Natural killer cell (primary cell): ENCODE measurements around the gene TRIM37. TPM values are rescaled to one million over a fixed set of nuclear protein-coding genes. Genes with fewer than 3 reads are reported as not detected.
A peak's percentile ranks its signal among the peaks of the same experiment; 100 is the strongest.

Source experiments
- ATAC-seq, 3 donors: fragments of 150-1000 bp in 2 of 3; fragments of 200-7000 bp in 1 of 3; cut with Tn5 transposase; 1 replicate in 1 of 3; 2 replicates in 2 of 3; pipeline ENCODE4 v1.10.0; 2021; ENCODE audit warnings: mild to moderate bottlenecking in 2 of 3, moderate library complexity in 2 of 3
- DNase-seq, 2 donors: peaks; one replicate each; pipeline versions ENCODE4 v3.0.0 to v3.0.0-alpha.2; 2013 to 2021; ENCODE audit warnings: mixed read lengths in 1 of 2
- H3K27ac ChIP-seq: one replicate; pipeline ENCODE4 v1.5.1; 2013; ENCODE audit warnings: mild to moderate bottlenecking, low read length
- H3K27me3 ChIP-seq: one replicate; pipeline ENCODE4 v1.6.1; 2013; ENCODE audit warnings: low read length; ENCODE audit not compliant: control insufficient read depth, insufficient read depth
- H3K36me3 ChIP-seq: one replicate; pipeline ENCODE4 v1.6.1; 2013; ENCODE audit warnings: low read length; ENCODE audit not compliant: control insufficient read depth, insufficient read depth
- H3K4me1 ChIP-seq: one replicate; pipeline ENCODE4 v1.6.1; 2013; ENCODE audit warnings: low read length; ENCODE audit not compliant: control insufficient read depth, insufficient read depth
- H3K4me3 ChIP-seq: one replicate; pipeline ENCODE4 v1.5.1; 2013; ENCODE audit warnings: low read length
- H3K9me3 ChIP-seq: one replicate; pipeline ENCODE4 v1.6.1; 2013; ENCODE audit warnings: low read length; ENCODE audit not compliant: control insufficient read depth, insufficient read depth
- H3K27ac Mint-ChIP-seq, 2 donors: one replicate each; pipeline ENCODE4 v1.8.0; 2022; ENCODE audit warnings: mild to moderate bottlenecking in 2 of 2, mixed read lengths in 2 of 2, moderate library complexity in 1 of 2
- H3K27me3 Mint-ChIP-seq, 2 donors: one replicate each; pipeline ENCODE4 v1.8.0; 2022; ENCODE audit warnings: low read depth in 2 of 2, mixed read lengths in 2 of 2
- H3K36me3 Mint-ChIP-seq: one replicate; pipeline ENCODE4 v1.8.0; 2022; ENCODE audit warnings: mixed read lengths
- H3K4me1 Mint-ChIP-seq, 2 donors: one replicate each; pipeline ENCODE4 v1.8.0; 2022; ENCODE audit warnings: mixed read lengths in 2 of 2
- H3K4me3 Mint-ChIP-seq: one replicate; pipeline ENCODE4 v1.8.0; 2022; ENCODE audit warnings: mild to moderate bottlenecking, moderate library complexity, mixed read lengths
- H3K9me3 Mint-ChIP-seq, 2 donors: one replicate each; pipeline ENCODE4 v1.8.0; 2022; ENCODE audit warnings: mixed read lengths in 2 of 2
- WGBS: methylation state at CpG from one replicate; pipeline ENCODE4 v1.1.7; 2013; ENCODE audit warnings: missing lambda C conversion rate; ENCODE audit not compliant: insufficient coverage; 5-methylcytosine and 5-hydroxymethylcytosine counted together
- intact Hi-C: fragments of 100-400 bp; cut with micrococcal nuclease; formaldehyde crosslinking; loops from one replicate; pipeline ENCODE4 v1.14.2; 2022
- total RNA-seq, 4 donors: library from RNA; stranded (reverse); fragments of 120-200 nt in 1 of 4; gene quantifications; one replicate each; pipeline versions ENCODE4 v1.2.3 to v1.2.4, GENCODE V29; 2013 to 2022
- TF ChIP-seq, protein P1 (sequence below): fragments of 200-600 bp; IDR thresholded peaks from one replicate; pipeline ENCODE4 v1.8.0; 2022; ENCODE audit warnings: antibody characterized with exemption

Gene TRIM37
- total RNA-seq, 3 donors from 2014 or later (not counting 1 experiment from before 2014, with no cell fraction given): 20.4 to 26.1 (median 21.9) TPM

DNA sequence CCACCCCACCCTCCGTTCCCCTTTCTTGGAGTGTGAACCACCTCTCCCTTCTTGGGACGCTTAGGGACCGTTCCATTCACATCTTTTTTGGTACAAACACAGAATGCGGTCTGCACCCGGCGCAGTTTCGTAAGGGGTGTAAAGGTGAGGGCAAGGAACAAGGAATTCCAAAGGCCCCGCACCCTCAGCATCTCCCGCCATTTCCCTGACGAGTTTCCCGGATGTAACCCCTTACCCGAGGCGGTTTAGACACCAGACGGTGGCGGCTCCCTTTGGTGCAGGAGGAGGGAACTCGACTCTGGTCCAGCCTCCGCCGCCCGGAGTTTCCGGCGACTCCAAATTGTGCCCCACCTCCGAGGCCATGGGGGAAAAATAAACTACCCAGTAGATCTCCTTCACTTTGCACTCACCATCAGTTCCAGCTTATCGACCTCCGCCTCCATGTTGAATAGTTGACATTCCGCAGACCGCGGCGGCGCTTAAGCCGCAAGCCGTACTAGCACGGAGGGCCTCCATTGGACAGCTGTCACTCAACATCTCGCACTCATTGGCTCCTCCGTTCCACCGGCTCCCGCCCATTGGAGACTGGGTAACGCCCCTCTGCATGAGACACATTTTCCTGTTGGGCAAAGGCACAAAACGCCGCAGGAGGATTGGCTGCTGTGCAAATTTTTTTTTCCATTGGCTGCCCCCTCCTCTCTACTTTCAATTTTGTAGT, 48.2 kb upstream of the TRIM37 start, which contains the start of gene SKA2:
TSS of gene SKA2 (minus strand) at position 466 of the 718 bp plus-strand sequence. CDS start at position 443, 23 bp downstream.
- H3K4me1 ChIP-seq: peaks cover 15% of the 10 kb centered on the region
- H3K27ac Mint-ChIP-seq: no peak within 1 kb of the TSS
- TF ChIP-seq, protein P1, sequence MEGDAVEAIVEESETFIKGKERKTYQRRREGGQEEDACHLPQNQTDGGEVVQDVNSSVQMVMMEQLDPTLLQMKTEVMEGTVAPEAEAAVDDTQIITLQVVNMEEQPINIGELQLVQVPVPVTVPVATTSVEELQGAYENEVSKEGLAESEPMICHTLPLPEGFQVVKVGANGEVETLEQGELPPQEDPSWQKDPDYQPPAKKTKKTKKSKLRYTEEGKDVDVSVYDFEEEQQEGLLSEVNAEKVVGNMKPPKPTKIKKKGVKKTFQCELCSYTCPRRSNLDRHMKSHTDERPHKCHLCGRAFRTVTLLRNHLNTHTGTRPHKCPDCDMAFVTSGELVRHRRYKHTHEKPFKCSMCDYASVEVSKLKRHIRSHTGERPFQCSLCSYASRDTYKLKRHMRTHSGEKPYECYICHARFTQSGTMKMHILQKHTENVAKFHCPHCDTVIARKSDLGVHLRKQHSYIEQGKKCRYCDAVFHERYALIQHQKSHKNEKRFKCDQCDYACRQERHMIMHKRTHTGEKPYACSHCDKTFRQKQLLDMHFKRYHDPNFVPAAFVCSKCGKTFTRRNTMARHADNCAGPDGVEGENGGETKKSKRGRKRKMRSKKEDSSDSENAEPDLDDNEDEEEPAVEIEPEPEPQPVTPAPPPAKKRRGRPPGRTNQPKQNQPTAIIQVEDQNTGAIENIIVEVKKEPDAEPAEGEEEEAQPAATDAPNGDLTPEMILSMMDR: no peak
- H3K27ac ChIP-seq: peak within 1 kb of the TSS; percentile 58
- peaks cover 14 to 15% of the 10 kb centered on the region in 2 donors for H3K4me1 Mint-ChIP-seq
- H3K9me3 ChIP-seq: no peaks in the 10 kb centered on the region
- H3K9me3 Mint-ChIP-seq: no peaks in the 10 kb centered on the region
- peak in 1 of 2 donors; percentile 96 for DNase-seq
- H3K4me3 Mint-ChIP-seq: no peak within 1 kb of the TSS
- no peaks in the 10 kb centered on the region for H3K27me3 ChIP-seq
- intact Hi-C loops: loop anchor here (1.0 to 10.0 kb wide), 4 partner anchors 49 to 636 kb away; partner anchors contain the start of genes GDPD1 and TRIM37
- peak within 1 kb of the TSS; percentile 84 for H3K4me3 ChIP-seq
- no peaks in the 10 kb centered on the region for H3K27me3 Mint-ChIP-seq
- H3K36me3 Mint-ChIP-seq: no peaks in the 10 kb centered on the region
- ATAC-seq: peak; percentile 83 to 90 (median 83)
- under 1% methylated on average over 37 of the region's 39 CpGs for WGBS
- H3K36me3 ChIP-seq: no peaks in the 10 kb centered on the region

DNA sequence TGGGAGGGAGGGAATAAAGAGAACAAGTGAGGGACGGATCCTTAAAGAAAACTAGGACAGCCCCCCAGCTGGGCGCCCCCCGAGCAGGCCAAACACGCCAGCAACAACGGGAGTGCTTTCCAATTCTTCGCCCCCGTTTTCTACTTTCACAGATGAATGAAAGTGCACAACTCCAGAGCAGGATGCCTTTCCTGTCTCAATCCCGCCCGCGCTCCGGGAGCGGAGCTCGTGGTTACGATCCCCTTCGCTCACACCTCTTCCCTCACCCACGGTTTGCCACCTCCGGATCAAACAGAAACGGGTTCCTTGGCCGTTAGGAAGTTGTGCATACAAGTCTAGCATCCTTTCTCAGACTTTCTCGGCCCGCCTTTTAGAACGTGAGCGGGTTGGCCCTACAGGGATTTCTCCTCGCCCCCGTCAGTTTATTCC, 47.6 kb upstream of the TRIM37 start:
- Histone ChIP-seq H3K4me1 (peaks cover 15% of the 10 kb centered on the region), H3K27me3 (no peaks in the 10 kb centered on the region), H3K4me3 (peak overlapping the region; percentile 84), H3K9me3 (no peaks in the 10 kb centered on the region), H3K27ac (peak overlapping the region; percentile 58), H3K36me3 (no peaks in the 10 kb centered on the region)
- Mint-ChIP-seq H3K27ac (no peak overlapping the region), H3K36me3 (no peaks in the 10 kb centered on the region), H3K27me3 (no peaks in the 10 kb centered on the region), H3K9me3 (no peaks in the 10 kb centered on the region), H3K4me1 (peaks cover 19 to 21% of the 10 kb centered on the region in 2 donors), H3K4me3 (no peak overlapping the region)
- DNase-seq (peak in 1 of 2 donors; percentile 61), ATAC-seq (no peak)
- intact Hi-C loops: loop anchor here (2.0 to 10.0 kb wide), 3 partner anchors 70 to 636 kb away; partner anchors contain the start of gene GDPD1
- WGBS: under 1% methylated on average over 25 of the region's 25 CpGs
- TF ChIP-seq, protein P1: no peak

DNA sequence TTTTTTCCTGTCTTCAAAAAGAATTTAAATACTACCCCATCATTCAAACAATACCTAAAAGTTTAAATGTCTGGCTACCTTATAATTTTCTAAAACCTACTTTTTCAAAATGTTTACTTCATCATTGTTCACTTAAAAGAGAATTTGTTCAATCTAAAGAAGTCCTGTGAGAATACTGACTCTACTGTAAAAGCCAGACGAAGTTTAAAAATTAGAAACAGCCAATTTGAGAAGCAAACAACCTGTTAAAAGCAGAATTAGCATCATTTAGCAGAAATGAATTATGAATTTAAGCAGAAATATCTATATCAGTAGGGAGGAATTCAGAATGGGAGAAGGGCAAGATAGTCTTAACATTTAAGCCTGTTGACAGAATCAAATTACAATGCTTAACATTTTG, 46.2 kb upstream of the TRIM37 start:
- no peaks in the 10 kb centered on the region for H3K27me3 ChIP-seq
- no peaks in the 10 kb centered on the region for H3K36me3 ChIP-seq
- no peaks in the 10 kb centered on the region for H3K27me3 Mint-ChIP-seq
- no peaks in the 10 kb centered on the region for H3K36me3 Mint-ChIP-seq
- H3K4me3 ChIP-seq: no peak overlapping the region
- no peak overlapping the region for H3K27ac ChIP-seq
- intact Hi-C loops: loop anchor here (10.0 kb wide), 2 partner anchors 72 to 518 kb away; partner anchors contain the start of gene GDPD1
- ATAC-seq (no peak), DNase-seq (no peak)
- WGBS: no CpG with 5 or more reads among the region's 1 CpG
- TF ChIP-seq, protein P1: no peak
- peaks cover 19 to 21% of the 10 kb centered on the region in 2 donors for H3K4me1 Mint-ChIP-seq
- no peak overlapping the region for H3K4me3 Mint-ChIP-seq
- peaks cover 15% of the 10 kb centered on the region for H3K4me1 ChIP-seq
- H3K9me3 Mint-ChIP-seq: no peaks in the 10 kb centered on the region
- no peak overlapping the region for H3K27ac Mint-ChIP-seq
- no peaks in the 10 kb centered on the region for H3K9me3 ChIP-seq
